Activated naive CD8-positive, alpha-beta T cell treated with anti-CD3 and anti-CD28 coated beads, Interleukin-2, amount 10 ng/mL, durations not matched to agents 7 days and 5 days (primary cell): ENCODE measurements around the gene ADCY3. TPM values are rescaled to one million over a fixed set of nuclear protein-coding genes. Genes with fewer than 3 reads are reported as not detected.

Source experiments
- ATAC-seq: fragments of 150-1000 bp; cut with Tn5 transposase; one replicate; pipeline ENCODE4 v1.10.0; 2021; ENCODE audit warnings: low read depth, moderate library complexity
- POLR2A ChIA-PET: fragments of 350-600 bp; sonication (Branson Sonifier 250); formaldehyde crosslinking; loops from one replicate; lab custom pipeline; 2021; ENCODE audit warnings: antibody characterized with exemption; lab: Charles Lee
- DNase-seq: peaks from one replicate; pipeline ENCODE4 v3.0.0; 2021
- H3K27ac Mint-ChIP-seq: one replicate; pipeline ENCODE4 v1.8.0; 2022; ENCODE audit warnings: mild to moderate bottlenecking, mixed read lengths
- H3K27me3 Mint-ChIP-seq: one replicate; pipeline ENCODE4 v1.8.0; 2022; ENCODE audit warnings: mild to moderate bottlenecking, moderate library complexity, mixed read lengths
- H3K36me3 Mint-ChIP-seq: one replicate; pipeline ENCODE4 v1.8.0; 2021; ENCODE audit warnings: mild to moderate bottlenecking, mixed read lengths
- H3K4me1 Mint-ChIP-seq: one replicate; pipeline ENCODE4 v1.8.0; 2021; ENCODE audit warnings: mixed read lengths
- H3K4me3 Mint-ChIP-seq: one replicate; pipeline ENCODE4 v1.8.0; 2022; ENCODE audit warnings: mild to moderate bottlenecking, moderate library complexity, mixed read lengths
- H3K9me3 Mint-ChIP-seq: one replicate; pipeline ENCODE4 v1.8.0; 2021; ENCODE audit warnings: mixed read lengths
- total RNA-seq, 2 experiments: library from RNA; stranded (reverse); gene quantifications; one replicate each; pipeline ENCODE4 v1.2.3, GENCODE V29; 2021

The ADCY3 gene
- total RNA-seq, 2 experiments from 2014 or later, result 29.5 to 32.5 TPM

DNA sequence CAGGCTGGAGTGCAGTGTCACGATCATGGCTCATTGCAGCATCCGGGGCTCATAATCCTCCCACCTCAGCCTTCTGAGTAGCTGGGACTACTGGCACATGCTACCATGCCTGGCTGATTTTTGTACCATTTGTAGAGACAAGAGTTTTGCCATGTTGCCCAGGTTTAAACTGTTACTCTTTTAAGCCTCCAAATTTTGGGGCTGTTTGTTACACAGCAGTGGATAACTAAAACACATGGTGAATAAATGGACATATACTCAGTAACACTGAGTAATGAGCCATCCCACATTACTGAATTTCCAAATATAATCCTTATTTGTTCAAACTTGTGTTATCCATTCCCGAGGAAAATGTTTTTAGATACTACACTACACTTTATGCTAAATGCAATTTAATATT is 9.8 kb downstream of the ADCY3 start:
- H3K9me3 Mint-ChIP-seq, result no peaks in the 10 kb centered on the region
- DNase-seq (no peak), ATAC-seq (no peak)
- no peak overlapping the region for H3K27ac Mint-ChIP-seq
- no peak overlapping the region for H3K4me3 Mint-ChIP-seq
- H3K36me3 Mint-ChIP-seq, result peaks cover 39% of the 10 kb centered on the region
- H3K27me3 Mint-ChIP-seq, result no peaks in the 10 kb centered on the region
- H3K4me1 Mint-ChIP-seq, result peaks cover 4% of the 10 kb centered on the region
- POLR2A ChIA-PET, result no interaction called here

DNA sequence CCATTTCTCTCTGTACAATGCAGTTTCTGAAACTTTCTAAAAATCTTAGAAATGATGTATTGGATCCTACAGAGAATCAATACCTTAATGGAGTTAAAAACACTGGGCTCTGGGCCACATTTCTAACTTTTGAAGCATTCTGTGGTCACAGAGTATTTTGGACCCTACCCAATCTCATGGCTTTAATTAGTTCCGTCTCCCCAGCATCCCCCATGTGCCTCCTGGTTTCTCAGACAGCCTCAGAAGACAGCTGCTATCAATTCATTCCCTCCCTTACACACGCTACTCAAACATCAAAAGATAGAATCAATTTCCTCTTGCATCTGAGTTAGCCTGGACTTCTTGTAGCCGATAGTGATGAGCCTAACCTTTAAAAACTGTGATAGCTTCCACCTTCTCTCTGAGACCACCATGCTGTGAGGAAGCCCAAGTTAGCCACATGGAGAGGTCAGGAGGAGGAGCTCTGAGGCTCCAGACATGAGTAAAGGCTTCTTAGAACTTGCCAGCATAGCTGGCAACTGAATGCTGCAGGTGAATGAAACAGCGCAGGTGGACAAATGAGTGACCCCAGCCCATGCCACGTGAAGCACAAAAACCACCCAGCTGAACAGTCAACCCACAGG is 10.4 kb downstream of the ADCY3 start:
- POLR2A ChIA-PET, result no interaction called here
- Mint-ChIP-seq H3K27me3 (no peaks in the 10 kb centered on the region), H3K27ac (no peak overlapping the region), H3K9me3 (no peaks in the 10 kb centered on the region), H3K36me3 (peaks cover 35% of the 10 kb centered on the region), H3K4me3 (no peak overlapping the region), H3K4me1 (peaks cover 2% of the 10 kb centered on the region)
- DNase-seq (no peak), ATAC-seq (no peak)

DNA sequence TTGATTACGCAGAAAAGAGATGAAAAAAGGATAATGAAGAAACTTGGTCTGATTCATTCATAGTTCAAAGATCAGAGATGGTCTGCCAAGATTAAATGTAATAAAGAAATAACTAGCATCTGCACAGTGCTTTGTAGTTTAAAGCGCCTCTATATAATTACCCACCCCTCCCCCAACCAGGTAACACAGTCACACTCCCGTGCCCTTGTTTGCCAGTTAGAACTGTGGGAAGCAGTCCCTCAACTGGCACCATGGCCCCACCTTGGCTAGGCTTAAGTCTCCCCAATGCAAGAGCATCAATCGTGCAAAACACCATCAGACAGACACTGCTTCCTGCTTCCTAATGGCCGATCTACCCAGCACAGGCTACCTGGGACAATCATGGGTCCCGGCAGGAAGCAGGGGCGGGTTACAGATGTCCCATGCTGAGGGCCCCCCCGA is 11.6 kb downstream of the ADCY3 start:
- no peak overlapping the region for H3K27ac Mint-ChIP-seq
- no peak overlapping the region for H3K4me3 Mint-ChIP-seq
- H3K36me3 Mint-ChIP-seq, result peaks cover 33% of the 10 kb centered on the region
- POLR2A ChIA-PET, result no interaction called here
- H3K9me3 Mint-ChIP-seq, result no peaks in the 10 kb centered on the region
- no peak for DNase-seq
- H3K27me3 Mint-ChIP-seq, result no peaks in the 10 kb centered on the region
- H3K4me1 Mint-ChIP-seq, result peaks cover 2% of the 10 kb centered on the region
- no peak for ATAC-seq

DNA sequence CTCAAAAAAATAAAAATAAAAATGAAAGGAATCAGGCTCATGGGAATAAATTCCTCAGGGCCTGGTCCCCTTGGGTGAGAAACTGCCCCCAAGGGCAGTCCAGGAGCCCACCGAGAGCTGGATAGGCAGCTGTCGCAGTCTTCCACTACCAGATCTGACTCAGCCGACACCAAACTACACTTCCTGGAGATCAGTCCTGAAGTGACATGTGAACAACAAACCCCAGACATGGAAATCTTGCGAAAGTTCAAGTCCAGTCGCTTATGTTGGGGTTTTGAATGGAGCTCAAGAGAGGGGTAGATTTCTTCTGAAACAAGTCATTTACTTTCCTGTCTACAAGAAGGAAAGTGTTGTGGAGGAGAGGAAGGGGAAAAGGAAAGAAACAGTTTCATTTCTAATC is 12.9 kb downstream of the ADCY3 start:
- no peak for ATAC-seq
- Mint-ChIP-seq H3K4me1 (peaks cover 4% of the 10 kb centered on the region), H3K9me3 (no peaks in the 10 kb centered on the region), H3K27me3 (no peaks in the 10 kb centered on the region), H3K4me3 (no peak overlapping the region), H3K36me3 (peaks cover 40% of the 10 kb centered on the region), H3K27ac (no peak overlapping the region)
- no peak for DNase-seq
- POLR2A ChIA-PET, result no interaction called here

DNA sequence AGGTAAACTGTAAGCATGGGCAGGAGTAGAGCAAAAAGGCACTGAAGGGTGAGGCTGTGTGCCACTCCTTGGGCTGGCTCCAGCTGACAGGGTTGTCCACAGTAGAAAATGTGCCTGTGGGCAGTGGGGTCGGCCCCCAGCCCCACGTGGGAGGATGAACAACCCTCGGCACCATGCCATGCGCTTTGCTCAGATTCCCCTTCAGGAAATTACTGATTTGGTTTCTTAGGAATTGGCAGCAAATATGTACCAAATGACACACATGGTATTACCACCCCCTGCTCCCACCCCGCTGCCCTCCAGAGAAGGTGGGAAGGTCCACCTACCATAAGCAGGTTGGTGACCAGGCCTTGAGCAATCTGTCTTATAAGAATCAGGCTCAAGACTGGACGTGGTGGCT is 13.6 kb downstream of the ADCY3 start:
- Mint-ChIP-seq H3K4me3 (no peak overlapping the region), H3K4me1 (peaks cover 4% of the 10 kb centered on the region), H3K27me3 (no peaks in the 10 kb centered on the region), H3K36me3 (peaks cover 35% of the 10 kb centered on the region), H3K27ac (no peak overlapping the region), H3K9me3 (no peaks in the 10 kb centered on the region)
- no peak for ATAC-seq
- POLR2A ChIA-PET, result no interaction called here
- no peak for DNase-seq

DNA sequence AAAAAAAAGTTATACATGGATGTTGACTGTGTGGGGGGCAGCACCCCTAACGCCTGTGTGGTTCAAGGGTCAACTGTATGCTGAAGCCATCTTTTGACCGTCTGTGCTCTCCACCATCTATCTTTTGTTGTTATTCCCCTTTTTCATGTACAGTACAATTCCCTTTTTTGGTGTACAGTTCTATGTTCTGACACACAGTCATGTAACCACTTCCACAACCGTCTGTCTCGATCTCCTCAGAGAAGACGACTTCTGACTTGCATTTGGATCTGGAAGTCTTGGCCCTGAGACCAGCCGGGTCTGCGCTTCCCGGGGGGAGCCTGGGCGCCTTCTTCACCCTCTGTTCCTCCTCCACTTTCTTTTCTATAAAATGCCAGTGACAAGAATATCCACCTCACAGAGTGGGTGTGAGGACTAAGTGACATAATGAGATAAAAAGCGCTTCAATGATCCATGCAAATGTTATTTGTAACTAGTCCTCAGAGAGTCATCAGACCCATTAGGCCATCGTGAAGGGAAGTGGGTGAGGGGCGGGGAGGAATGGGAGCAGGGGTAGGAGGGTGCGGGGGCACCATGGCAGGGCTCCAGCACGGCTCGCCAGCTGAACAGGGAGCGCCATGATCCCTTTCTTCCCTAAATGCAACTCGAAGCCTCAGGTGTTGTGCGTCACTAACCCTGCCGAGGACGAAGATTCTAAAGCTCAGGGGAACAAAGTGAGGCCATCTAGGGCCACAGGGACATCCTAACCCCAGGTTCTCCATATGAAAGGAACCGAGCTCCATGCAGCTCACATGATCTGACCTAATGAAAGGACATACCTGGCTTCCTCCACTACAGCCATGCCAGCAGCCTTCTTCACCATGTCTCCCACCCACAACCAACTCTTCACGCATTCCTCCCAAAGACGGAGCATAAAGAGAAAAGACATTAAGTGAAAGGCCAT is 16.6 kb downstream of the ADCY3 start:
- no peak overlapping the region for H3K27ac Mint-ChIP-seq
- no peak overlapping the region for H3K4me3 Mint-ChIP-seq
- no peaks in the 10 kb centered on the region for H3K27me3 Mint-ChIP-seq
- peaks cover 33% of the 10 kb centered on the region for H3K36me3 Mint-ChIP-seq
- H3K4me1 Mint-ChIP-seq, result peaks cover 2% of the 10 kb centered on the region
- no peaks in the 10 kb centered on the region for H3K9me3 Mint-ChIP-seq
- no peak for ATAC-seq
- DNase-seq, result no peak
- POLR2A ChIA-PET, result no interaction called here

DNA sequence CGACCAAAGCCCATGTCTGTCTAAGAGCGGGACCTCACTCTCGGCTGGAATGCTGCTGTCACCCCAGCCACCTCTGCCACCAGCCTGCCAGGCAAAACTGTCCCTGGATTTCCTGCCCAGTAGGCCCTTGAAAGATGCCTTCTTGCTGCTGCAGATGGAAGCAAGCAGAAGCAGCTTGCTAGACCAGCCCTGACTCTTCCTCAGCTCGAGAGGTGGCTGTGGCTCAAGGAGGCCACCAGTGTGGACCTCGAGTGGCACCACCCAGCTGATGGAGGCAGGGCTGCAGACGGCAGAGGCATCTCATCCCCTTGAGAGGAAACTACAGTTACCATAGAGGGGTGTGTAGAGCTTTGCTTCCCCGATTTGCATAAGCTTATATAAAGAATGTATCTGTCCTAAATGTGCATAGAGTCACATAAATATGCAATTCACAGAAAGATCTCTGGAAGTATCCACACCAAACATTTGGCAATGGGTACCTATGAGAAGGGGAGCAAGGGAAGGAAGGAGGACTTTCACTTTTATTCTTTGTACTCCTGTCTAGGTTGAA is 20.6 kb downstream of the ADCY3 start:
- Mint-ChIP-seq H3K4me3 (no peak overlapping the region), H3K27ac (no peak overlapping the region), H3K27me3 (no peaks in the 10 kb centered on the region), H3K4me1 (peaks cover 2% of the 10 kb centered on the region), H3K36me3 (peaks cover 62% of the 10 kb centered on the region), H3K9me3 (peaks cover 24% of the 10 kb centered on the region)
- POLR2A ChIA-PET, result no interaction called here
- ATAC-seq, result no peak
- DNase-seq, result no peak

DNA sequence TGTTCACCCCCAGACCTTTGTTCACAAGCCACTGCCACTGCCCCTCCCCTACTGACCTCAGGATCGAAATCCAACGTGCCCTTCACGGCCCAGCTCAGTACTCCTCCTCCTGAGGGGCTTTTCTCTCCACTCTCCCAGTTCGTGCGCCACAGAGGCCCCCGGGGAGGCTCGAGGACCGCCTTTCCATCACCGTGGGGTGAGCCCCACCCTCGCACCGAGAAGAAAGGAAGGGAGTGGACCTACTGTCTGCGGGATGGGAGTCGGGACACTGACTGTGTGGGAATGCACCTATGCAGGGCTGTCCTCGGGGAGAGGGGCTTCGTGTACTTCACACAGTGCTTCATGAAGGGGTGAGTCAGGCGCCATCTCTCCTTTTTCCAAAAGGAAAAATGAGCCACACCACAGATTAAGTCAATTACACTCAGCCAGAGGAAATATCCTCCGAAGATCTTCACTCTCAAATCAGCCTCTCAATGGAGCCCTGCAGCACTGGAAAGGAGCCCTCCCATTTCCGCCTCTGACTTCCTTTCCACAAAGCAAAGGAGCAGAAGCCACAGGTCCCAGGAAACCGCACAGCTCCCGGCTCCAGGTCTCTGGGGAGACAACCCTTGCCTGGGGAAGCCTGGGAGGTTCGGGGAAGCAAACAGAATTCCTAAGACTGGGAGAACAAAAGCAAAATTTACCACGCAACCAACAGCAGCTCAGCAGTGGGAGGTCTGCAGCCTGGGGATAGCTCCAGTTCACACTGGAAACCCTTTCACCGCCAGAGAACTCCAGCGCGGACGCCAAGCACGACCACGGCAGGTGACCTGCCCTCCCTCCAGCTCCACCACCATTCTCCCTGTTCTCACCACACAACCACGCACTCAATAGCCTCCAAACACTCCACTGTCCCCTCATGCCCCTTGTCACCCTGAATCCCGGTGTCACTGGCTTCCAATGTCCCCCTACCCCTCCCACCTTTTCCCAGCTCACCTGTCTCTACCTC is 21.6 kb downstream of the ADCY3 start:
- H3K27me3 Mint-ChIP-seq, result no peaks in the 10 kb centered on the region
- H3K9me3 Mint-ChIP-seq, result peaks cover 28% of the 10 kb centered on the region
- POLR2A ChIA-PET, result no interaction called here
- peaks cover 63% of the 10 kb centered on the region for H3K36me3 Mint-ChIP-seq
- ATAC-seq, result no peak
- no peak overlapping the region for H3K4me3 Mint-ChIP-seq
- H3K4me1 Mint-ChIP-seq, result peaks cover 2% of the 10 kb centered on the region
- no peak for DNase-seq
- H3K27ac Mint-ChIP-seq, result no peak overlapping the region

DNA sequence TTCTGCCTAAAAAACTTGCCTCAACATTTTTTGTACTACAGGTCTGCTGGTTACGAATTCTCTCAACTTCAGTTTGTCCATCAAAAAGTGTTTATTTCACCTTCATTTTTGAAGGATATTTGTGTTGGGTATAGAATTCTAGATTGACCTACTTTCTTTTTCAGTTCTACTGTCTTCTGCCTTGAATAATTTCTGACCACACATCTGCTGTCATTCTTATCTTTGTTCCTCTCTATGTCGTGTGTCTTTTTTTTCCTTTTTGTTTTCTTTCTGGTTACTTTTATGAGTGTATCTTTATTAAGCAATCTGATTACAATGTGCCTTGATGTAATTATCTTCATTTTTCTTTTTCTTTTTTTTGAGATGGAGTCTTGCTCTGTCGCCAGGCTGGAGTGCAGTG is 25.3 kb downstream of the ADCY3 start:
- DNase-seq (no peak), ATAC-seq (no peak)
- H3K9me3 Mint-ChIP-seq, result peaks cover 31% of the 10 kb centered on the region
- POLR2A ChIA-PET, result no interaction called here
- no peak overlapping the region for H3K27ac Mint-ChIP-seq
- no peaks in the 10 kb centered on the region for H3K27me3 Mint-ChIP-seq
- no peak overlapping the region for H3K4me3 Mint-ChIP-seq
- H3K4me1 Mint-ChIP-seq, result no peaks in the 10 kb centered on the region
- H3K36me3 Mint-ChIP-seq, result peaks cover 49% of the 10 kb centered on the region

DNA sequence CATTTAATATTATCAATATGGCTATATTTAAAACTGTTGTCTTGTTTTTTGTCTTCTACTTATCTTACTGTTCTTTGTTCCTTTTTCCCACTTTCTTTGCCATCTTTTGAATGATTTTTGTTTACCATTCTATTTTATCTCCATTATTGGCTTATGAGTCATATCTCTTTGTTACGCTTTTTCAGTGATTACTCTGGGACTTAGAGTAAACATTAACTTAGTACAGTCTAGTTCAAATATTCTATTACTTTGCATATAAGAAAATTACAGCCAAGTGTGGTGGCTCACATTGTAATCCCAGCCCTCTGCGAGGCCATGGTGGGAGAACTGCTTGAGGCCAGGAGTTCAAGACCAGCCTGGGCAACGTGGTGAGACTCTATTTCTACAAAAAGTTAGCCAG is 26.1 kb downstream of the ADCY3 start:
- no peak overlapping the region for H3K27ac Mint-ChIP-seq
- no peaks in the 10 kb centered on the region for H3K4me1 Mint-ChIP-seq
- DNase-seq, result no peak
- H3K36me3 Mint-ChIP-seq, result peaks cover 42% of the 10 kb centered on the region
- POLR2A ChIA-PET, result no interaction called here
- H3K4me3 Mint-ChIP-seq, result no peak overlapping the region
- no peaks in the 10 kb centered on the region for H3K27me3 Mint-ChIP-seq
- H3K9me3 Mint-ChIP-seq, result peaks cover 31% of the 10 kb centered on the region
- no peak for ATAC-seq

DNA sequence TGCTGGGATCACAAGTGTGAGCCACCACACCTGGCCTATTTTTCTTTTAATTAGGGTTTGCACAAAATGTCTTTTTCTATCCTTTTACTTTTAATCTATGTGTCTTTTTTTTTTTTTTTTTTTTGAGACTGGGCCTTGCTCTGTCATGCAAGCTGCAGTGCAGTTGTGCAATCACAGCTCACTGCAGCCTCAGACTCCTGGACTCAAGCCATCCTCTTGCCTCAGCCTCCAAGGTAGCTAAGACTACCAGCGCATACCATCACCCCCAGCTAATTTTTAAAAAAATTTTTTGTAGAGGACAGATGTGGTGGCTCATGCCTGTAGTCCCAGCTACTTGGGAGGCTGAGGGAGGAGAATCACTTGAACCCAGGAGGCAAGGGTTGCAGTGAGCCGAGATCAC is 27.1 kb downstream of the ADCY3 start:
- POLR2A ChIA-PET, result interaction anchor here (0.7 kb wide), 1 partner anchor 18 kb away, joined by 3 read pairs; no protein-coding TSS in a partner anchor
- Mint-ChIP-seq H3K4me3 (no peak overlapping the region), H3K27me3 (no peaks in the 10 kb centered on the region), H3K27ac (no peak overlapping the region), H3K4me1 (no peaks in the 10 kb centered on the region), H3K36me3 (peaks cover 37% of the 10 kb centered on the region), H3K9me3 (peaks cover 30% of the 10 kb centered on the region)
- no peak for ATAC-seq
- DNase-seq, result no peak

DNA sequence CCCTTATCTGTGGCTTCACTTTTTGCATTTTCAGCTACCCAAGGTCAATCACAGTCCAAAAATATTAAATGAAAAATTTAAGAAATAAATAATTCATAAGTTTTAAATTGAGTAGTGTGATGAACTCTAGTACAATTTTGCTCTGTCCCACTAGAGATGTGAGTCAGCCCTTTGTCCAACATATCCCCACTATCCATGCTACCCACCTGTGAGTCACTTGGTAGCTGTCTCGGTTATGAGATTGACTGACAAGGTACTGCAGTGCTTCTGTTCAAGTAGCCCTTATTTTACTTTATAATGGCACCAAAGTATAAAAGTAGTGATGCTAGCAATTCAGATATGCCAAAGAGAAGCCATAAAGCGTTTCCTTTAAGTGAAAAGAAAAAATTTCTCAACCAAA is 28.8 kb downstream of the ADCY3 start:
- POLR2A ChIA-PET, result no interaction called here
- Mint-ChIP-seq H3K36me3 (peaks cover 20% of the 10 kb centered on the region), H3K4me1 (no peaks in the 10 kb centered on the region), H3K4me3 (no peak overlapping the region), H3K27me3 (no peaks in the 10 kb centered on the region), H3K27ac (no peak overlapping the region), H3K9me3 (peaks cover 15% of the 10 kb centered on the region)
- DNase-seq, result no peak
- no peak for ATAC-seq

DNA sequence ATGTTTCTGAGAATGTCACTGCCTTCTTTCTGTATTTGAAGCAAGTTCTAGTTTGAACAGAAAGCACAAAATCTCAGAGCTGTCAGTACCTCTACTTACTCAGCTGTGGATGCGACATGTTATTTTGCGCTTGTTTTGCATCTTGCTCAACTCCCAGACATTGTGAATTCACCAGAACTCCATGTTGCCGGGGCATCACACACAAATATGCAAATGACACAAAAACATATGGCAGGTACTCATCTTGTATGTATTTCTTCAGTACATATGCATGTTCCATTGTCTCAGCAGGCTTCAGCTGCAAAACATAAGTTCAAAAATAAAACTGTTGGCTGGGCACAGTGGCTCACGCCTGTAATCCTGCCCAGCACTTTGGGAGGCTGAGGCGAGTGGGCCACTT is 30.8 kb downstream of the ADCY3 start:
- H3K4me3 Mint-ChIP-seq, result no peak overlapping the region
- POLR2A ChIA-PET, result no interaction called here
- H3K27ac Mint-ChIP-seq, result no peak overlapping the region
- H3K27me3 Mint-ChIP-seq, result no peaks in the 10 kb centered on the region
- DNase-seq (no peak), ATAC-seq (no peak)
- H3K9me3 Mint-ChIP-seq, result peaks cover 6% of the 10 kb centered on the region
- H3K4me1 Mint-ChIP-seq, result no peaks in the 10 kb centered on the region
- peaks cover 10% of the 10 kb centered on the region for H3K36me3 Mint-ChIP-seq
